HPDE6-E6E7 (cell line): ENCODE measurements around the gene ATRN.
A peak's percentile ranks its signal among the peaks of the same experiment; 100 is the strongest.

Experiments used
- DNase-seq: peaks from one replicate; pipeline ENCODE4 v3.0.0; 2011; ENCODE audit warnings: missing footprints; ENCODE audit errors: extremely low spot score

ATRN gene

DNA sequence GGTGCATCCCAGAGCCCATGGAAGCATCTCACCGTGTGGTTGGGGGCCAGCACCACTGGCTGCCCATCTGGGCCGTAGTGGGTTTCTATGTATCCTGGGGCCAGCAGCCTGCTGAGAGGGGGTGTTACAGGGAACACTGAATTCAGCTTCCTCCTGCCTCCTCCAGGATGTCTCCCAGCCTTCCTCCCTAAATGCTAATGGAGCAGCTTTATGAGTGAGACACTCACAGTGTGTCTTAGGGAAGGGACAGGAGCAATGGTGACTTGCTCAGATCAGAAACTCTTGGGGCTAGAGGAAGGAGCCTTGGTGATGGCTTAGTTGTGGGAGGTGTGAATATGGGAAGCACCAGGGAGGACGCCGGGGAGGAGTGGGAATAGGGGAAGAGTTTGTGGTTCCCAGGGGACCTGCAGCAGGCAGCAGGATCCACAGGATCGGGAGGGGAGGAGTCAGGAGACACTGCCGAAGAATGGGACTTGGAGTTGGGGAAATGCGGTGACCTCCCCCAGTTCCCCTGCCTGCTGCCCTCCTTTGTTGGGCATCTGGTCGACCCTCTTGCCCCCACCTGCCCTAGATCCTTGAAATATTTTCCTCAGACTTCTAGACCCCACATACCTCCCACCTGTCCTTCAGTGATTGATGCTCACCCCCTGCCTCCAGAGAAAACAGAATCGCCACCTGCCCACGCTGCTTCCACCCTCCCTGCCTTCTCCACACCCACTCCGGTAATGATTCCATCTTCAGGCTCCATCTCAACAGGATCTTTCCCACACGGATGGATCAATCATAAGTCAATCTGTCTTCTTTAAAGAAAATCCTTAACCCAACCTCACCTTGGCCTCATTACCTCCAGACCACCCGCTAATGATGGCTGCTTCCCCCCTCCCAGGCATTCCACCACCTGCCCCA lies 204.4 kb downstream of the ATRN start:
- no peak for DNase-seq

DNA sequence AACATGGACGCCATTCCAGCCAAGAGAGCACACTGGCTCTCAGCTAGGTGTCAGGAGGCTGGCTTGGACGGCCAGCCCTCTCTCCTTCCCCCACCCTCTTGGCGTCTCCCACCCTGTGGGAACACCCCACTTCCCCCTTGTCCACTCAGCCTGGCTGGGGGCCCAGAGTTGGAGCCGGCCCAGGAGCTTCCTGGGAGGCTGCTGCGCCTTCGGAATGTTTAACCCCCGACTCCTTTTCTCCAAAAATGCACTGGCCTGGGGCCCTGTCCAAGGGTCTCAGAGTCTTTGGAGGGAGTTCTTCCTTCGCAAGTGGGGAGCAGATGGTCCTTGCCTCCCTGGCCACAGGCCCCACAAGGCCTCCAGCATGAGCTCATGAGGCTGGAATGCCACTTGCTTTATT lies 206.9 kb downstream of the ATRN start:
- DNase-seq: no peak

DNA sequence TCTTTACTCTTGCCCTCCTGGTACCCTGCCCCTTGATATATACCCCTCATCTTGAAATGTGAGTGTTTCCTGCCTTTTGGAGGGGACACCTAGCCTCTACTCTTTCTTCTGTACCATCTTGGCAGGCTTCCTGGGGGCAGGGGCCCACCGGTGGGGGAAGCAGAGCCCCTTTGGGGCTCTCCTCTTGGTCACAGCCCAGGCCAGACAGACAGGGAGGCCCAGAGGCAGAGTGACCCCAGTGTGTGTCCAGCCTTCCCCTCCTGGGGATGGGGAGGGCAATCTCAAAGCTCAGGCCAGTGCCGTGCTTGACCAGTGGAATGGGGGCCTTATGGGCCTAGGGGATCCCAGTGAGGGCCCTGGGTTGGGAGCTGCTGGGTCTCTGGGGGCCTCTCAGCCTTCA lies 207.4 kb downstream of the ATRN start:
- no peak for DNase-seq

DNA sequence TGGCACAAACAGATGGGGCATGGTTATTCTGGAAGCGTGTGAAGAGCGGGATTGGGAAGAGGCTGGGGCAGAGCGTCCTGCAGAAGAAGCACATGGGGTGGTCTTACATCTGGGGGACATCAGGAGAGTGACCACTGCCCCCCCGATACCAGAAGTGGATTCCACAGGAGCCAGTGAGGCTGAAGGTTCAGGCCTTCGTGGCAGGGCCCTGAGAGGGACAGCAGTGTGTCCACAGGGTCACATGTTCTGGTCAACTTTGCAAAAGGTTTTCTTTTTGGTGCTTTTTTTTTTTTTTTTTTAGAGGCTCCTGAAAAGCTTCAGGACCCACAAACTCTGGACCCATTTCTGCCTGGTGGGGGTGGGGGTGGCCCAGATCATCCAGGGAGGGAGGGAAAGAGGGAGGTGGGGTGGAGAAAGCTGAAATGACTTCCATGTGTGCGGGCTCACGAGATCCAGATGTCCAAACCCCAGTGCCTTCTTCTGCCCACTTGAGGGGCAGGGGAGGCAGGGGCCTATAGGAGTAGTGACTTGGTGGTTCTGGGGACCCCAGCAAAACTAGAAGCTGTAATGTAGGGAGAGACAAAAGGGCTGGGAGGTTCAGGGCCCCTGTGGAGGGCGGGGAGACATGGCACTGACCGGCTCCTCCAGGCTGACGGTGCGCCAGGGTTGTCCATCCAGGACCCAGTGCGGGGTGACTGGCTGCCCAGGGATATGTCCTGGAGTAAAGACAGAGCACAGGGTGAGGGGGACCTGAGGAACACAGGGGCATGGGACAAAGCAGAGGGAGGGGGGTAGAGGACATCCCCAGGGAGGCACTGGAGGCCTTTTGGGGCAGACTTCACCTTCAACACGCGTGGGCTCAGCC lies 208.3 kb downstream of the ATRN start:
- DNase-seq: no peak

DNA sequence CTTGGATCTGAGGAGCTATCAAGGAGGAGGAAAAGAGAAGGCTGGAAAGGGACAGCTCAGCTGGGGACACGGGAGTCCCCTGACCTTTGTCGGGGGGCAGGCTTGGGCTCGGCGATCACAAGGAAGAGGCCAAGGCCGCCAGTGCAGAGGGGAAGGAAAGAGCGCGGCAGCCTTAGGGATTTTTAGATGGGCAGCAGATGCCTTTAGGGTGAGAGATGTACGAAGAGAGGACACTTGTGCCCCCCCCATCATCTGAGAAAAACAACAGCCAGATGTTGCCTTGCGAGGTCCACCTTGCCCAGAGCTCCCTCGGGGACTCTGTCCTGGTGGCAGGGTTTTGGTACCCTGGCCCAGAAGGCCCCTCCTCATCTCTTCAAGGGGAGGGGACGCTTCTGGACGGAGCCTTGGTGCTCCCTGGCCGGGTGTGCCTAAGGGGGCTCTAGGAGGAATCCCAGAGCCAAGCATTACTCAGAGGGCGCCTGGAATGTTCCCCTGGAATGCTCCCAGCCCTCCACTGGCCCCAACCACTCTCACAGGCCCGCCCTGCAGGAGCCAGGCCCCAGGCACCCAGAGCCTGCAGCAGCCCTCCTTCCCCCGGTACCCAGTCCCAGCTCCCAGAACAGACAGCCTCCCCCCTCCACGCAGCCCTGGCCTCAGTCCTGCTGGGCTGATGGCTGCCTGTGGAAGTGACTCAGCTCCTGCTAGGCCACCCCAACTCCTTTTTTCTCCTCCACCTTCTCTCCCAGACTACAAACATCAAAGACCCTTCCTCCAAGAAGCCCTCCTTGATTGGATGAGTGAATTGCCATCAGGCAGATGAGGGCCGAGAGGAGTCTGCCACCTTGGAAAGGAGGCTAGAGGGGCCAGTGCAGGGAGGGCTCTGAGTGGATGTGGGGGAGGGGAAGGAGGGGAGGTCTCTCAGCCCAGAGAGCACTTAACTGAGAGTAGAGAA lies 209.2 kb downstream of the ATRN start:
- no peak for DNase-seq

DNA sequence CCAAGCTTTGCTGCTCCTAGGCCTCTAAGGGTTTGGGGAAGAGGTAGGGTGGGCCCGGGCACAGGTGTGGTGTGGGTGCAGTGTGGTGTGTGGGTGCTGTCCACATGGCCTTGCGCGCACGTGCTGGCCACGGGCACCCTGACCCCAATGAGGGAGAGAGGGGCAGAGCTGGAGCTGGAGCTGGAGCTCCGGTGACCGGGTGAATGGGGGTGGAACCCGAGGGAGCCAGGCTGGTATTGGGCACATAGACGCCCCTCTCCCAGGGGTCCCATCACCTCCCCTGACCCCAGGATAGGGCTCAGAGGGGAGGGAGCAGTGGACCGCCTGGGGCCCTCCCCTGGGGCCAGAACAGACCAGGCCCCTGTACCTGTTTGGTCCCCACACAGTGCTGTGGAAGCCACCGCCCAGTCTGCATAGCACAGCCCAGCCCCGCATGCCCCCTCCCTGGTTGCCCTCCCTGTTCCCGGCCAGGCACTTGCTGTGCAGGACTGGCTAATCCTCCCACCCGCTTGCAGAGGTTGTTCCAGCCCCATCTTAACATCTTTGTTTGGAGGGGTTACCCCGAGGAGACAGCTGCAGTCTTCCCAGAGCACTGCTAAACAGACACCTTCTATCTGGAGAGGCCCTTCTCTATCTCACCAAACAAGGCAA lies 210.0 kb downstream of the ATRN start:
- no peak for DNase-seq

DNA sequence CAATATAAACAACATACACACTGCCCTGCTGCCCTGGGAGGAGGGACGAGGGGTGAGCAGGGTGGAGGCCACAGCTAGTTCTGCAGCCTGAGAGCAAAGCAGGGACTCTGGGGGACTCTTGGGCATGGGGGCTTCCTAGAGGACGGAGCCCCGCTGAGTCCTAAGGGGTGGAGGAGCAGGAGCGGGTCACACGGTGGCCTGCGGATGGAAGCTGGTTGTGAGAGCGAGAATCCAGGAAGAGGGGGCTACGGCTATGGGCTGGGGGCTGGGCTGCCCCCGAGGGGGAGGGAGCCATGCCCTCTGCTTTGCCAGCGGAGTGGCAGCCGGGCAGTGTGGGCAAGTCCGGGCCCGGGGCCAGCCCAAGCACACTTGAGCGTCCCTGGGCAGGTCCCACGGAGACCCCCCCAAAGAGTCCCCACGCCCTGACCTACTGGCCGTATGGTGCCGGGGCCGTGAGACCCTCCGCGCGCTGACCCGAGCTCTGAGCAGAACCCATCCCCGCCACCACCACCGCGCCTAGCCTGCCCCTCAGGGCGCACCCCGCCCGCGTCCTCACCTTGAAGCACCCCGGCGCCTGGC lies 210.6 kb downstream of the ATRN start:
- no peak for DNase-seq

DNA sequence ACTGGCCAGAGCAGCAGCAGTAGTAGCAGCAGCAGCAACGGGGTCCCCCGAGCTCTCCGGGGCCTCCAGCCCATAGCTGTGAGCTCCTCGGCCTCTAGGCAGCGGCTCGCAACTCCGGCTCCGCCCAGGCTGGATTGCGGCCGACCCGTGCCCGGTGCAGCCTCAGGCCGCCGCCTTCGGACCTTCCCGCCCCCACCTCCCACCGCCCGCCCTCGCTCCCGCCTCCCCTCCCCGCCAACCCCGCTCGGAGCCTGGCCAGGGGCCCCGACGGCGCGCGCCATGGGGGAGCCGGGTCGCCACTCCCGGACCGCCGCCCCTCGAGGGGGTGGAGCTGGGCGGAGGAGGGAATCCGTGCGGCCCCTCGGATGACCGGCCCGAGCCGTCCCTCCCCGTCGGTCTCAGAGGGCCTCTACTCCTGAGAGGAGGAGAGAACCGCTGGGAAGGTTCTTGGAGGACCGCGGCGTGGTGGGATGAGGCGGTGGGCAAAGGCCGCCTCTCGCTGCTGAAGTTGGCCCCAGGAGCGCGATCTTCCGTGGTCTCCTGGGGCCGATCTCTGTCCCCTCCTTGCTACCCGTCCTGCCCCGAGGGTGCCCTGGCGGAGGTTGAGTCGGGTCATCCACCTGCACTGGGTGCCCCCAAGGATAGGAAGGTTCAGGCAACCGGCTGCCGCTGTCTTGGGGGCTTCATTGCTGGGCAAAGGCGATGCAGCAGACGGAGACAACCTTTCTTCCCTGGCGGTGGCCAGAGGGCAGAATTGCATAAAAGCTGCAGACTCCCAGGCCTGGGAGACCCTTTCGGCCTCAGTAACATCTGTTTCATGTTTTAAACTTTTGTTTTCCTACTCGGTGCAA lies 211.3 kb downstream of the ATRN start, which contains the start of gene ADAM33:
Gene ADAM33, minus strand, starts transcription at position 80 of the 851 bp plus-strand sequence. Its CDS starts 6 bp downstream, at position 74.
- no peak for DNase-seq

DNA sequence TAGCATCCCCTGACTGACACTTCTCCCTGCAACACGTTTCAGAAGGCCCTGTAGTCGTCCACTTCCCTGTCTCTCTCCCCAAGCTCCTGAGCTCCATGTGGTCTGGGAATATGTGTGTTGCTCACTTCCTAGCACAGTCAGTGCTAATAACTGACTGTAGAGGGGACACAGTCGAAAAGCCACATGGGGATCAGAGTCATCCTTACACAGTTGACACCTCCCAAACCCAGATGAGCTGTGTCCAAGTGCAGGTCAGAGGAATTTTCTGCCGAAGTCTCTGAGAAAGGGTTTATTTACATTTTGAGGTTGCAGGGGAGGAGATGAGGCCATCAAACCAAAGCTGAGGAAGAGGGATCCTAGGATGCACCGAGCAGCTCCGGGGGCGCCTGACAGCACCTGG lies 214.5 kb downstream of the ATRN start:
- DNase-seq: no peak

DNA sequence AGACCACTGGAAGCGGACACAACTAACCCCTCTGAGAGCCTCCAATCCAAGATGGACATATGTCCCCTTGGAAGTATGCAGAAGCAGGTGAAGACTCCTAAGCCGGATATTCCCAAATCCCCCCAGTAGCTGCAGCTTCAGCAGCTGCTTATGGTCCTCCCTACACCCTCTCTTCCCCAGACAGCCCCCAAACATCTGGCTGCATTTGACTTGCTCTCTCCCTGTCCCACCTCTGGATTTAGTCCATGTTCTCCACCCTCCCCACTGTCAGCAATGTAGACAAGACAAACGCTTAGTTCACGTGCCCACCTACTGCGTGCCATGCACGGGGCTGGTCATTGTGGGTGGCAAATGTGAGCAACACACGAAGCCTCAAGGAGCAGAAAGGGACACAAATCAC lies 215.6 kb downstream of the ATRN start:
- no peak for DNase-seq

DNA sequence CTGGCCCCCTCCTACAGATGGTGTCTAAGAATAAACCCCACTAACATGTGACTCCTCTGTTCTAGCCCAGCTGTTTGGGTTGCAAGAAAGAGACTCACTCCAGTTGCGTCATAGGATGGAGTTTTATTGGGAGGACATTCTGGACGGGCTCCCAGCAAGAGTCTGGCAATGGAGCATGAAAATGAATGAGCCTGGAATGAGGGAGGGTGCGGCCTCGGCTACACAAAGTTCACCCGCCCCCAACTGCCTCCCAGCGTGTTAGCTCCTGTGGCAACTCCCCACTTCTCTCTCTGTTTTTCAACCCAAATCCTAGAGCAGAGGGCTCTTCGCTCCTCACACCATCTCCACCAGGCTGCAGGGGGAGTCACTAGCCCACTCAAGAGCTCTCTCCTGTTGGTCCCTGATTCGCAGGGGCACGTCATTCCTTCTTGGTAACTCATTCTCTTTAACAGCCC lies 216.1 kb downstream of the ATRN start:
- DNase-seq: no peak

DNA sequence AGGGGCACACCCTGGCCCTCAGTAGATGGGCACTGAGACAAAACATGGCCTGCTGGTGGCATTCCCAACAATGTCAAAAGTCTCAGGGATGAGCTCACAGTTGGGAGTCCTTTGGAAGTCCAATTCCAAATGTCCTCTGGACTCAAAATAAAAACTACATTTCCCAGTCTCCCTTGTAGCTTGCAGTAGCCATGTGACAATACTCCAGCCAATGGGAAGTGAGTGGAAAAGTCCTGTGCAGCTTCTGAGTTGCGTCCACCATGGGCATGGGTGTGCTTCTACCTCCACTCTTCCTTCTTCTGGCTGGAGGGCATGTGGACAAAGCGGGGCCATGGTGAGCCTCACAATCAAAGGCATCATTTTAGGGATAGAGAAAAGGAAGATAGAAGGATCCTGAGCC lies 216.8 kb downstream of the ATRN start:
- peak; percentile 50 for DNase-seq

DNA sequence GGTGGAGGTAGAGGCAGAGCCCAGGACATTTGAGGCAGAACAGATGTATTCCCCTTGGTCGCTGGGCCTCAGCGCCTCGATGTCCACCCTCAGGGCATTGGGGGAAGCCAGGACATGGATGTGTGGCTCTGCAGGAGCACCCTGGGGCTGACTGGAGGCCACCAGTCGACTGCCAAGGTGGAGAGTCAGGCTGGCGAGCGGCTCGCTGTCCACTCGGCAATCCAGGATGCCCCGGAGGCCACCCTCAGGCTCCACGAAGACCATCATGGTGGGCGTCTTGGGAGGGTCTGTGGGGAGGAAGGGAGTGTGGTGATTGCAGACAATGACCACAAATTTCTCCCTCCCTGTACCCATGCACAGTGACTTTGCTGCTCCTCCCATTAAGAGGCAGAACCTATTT lies 219.2 kb downstream of the ATRN start:
- no peak for DNase-seq

DNA sequence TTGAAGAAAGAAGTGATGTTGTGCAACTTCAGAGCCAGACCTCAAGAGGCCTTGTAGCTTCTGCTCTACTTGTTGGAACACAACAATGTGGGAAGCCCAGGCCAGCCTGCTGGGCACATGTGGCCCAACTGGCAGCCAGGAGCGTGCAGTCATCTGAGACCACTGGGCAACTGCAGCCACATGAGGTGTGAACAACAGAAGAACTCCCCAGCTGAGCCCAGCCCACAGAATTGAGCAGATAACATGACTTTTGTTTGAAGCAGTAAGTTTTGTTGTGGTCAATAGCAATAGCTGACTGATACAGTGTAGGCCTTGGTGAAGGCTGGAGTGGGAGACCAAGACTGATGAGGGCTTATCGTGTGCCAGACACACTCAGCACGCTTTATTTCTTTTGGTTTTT lies 219.6 kb downstream of the ATRN start:
- DNase-seq: no peak

DNA sequence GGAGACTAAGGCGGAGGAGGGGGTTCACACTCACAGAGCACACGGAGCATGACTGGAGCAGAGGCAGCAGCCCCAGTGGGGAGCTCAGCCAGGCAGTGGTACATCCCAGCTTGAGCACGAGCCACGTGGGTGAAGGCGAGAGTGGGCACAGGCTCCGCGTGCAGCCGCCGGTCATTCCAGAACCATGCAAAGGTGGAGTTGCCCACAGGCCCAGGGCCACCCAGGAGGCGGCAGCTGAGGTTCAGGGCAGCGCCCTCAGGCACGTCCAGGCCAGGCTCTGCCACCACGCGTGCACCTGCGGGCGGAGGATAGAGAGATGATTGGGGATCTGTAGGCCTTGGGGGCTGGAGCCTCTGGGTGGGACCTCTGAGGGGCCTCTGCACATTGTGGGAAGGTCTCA lies 220.5 kb downstream of the ATRN start:
- no peak for DNase-seq

DNA sequence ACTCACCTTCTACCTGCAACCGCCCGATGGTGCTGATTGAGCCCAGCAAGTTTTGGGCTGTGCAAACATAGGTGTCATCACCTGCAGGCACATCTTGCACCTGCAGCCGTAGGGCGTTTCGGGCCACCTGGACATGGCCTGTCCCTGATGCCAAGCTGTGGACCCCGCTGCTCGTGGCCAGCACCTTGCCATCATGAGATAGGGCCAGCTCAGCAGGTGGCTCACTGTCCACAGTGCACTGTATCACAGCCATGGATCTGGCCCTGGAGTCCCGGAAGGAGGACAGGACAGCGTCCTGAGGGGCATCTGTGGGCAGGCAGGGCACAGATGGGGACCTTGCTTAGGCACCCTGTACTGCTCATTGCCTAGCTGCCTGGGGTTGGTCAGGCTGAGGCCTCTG lies 221.1 kb downstream of the ATRN start:
- DNase-seq: no peak

DNA sequence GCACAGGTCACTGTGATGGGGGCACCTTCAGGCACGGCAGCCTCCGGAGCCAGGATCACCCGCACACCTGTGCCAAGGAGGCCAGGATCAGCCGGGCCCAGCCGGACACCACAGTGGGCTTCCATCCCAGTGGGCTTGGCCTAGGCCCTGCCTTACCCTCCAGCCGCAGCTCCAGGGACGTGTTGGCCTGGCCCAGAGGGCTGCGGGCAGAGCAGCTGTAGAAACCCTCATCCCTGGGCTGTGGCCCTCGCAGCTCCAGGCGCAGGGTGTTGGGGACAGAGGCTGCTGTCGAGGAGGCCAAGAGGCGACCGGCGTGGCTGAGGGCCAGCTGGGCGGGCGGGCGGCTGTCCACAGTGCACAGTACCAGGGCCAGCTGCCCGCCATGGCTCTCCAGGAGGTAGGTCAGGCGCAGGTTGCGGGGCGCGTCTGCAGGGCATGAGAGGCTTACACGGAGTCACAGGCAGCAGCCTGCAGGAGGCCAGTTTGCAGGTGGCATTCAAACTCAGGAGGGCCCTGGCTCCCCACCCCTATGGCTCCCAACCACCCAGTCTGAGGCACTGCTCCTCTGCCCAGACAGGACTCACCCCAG lies 222.0 kb downstream of the ATRN start:
- DNase-seq: no peak

DNA sequence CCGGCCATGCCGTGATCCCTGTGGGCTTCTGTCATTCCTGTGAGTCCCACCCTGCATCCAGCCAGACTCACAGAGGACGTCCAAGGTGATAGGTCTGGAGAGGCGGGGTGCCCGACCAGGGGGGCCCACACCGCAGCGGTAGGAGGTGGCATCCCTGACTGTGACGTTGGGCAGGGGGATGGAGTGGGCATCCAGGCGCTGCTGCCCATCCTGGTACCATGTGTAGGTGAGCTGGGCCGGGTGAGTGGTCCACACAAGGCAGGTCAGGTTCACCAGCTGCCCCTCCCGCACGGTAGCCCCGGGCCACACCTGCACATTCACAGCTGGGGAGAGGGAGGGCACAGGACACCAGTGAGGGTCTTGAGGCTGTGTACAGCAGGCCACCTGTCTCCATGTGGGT lies 222.6 kb downstream of the ATRN start:
- DNase-seq: no peak

DNA sequence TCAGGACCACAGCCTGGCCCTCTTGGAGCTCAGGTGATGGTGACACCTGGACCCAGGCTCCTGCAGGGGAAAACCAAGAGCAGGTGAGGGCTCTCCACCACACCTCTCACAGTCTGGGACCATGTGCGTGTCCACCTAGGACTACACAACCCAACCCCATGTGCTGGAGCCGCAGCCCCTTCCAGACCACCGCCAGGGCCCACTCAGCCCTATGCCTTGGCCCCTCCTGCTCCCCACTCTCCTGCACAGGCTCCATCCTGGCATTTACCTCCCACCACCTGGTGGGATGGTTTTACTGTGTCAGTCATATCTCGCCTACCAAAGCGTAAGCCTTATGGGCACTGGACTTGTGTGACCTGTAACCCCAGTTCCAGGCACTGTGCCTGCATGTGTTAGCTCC lies 224.0 kb downstream of the ATRN start:
- DNase-seq: no peak
